ENCODE results near the gene GDPD3. TPM values are rescaled to one million over a fixed set of nuclear protein-coding genes. Genes with fewer than 3 reads are reported as not detected.

Gene GDPD3
- total and polyA plus RNA-seq, 2 of the 13 experiments (the other 11 are each of a cell fraction or from before 2014, with no cell fraction given) = 18.7 to 20.6 TPM

DNA sequence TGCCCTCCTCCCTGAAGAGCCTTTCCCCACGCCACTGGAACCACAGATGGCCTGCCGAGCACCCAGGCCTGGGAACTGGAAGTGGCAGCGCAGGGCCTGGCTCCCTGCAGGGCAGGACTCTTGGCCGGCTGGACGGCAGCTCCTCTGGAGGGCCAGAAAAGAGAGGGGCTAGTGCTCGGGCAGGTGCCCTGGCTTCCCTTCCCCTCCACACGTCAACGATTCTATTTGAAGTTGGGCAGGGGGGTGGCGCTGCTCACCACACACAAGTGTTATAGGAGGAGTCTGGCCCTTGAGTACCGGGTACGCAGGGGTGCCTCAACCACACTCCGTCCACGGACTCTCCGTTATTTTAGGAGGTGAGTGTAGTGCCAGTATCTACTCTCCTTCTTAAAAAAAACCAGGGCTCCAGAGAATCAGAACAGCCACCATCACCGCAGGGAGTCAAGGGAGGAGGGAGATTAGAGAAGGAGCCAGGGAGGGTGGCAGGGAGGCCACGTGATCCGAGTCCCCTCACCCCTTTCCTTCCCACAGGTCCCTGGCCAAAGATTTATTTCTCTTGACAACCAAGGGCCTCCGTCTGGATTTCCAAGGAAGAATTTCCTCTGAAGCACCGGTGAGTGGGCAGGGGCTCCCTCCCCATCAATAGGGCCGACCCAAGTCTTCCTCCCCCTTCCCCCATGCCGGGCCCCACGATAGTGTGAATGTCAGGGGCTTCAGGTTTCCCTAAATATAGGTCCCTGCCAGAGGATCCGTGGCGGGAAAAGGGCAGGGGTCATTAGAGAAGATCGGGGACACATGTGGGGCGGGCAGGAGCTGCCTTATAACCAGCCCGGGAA is 49.2 kb downstream of the GDPD3 start (continued):
- peak; percentile 25; the same call in 1 of the 2 replicates for TF ChIP-seq HIC2 (CRISPR knock-in tag; IDR thresholded peaks at IDR 0.05; ENCODE audit: low read depth)
- TF ChIP-seq GPN1 (CRISPR knock-in tag; IDR thresholded peaks at IDR 0.05; ENCODE audit: borderline replicate concordance) = no peak
- TF ChIP-seq, protein P1, sequence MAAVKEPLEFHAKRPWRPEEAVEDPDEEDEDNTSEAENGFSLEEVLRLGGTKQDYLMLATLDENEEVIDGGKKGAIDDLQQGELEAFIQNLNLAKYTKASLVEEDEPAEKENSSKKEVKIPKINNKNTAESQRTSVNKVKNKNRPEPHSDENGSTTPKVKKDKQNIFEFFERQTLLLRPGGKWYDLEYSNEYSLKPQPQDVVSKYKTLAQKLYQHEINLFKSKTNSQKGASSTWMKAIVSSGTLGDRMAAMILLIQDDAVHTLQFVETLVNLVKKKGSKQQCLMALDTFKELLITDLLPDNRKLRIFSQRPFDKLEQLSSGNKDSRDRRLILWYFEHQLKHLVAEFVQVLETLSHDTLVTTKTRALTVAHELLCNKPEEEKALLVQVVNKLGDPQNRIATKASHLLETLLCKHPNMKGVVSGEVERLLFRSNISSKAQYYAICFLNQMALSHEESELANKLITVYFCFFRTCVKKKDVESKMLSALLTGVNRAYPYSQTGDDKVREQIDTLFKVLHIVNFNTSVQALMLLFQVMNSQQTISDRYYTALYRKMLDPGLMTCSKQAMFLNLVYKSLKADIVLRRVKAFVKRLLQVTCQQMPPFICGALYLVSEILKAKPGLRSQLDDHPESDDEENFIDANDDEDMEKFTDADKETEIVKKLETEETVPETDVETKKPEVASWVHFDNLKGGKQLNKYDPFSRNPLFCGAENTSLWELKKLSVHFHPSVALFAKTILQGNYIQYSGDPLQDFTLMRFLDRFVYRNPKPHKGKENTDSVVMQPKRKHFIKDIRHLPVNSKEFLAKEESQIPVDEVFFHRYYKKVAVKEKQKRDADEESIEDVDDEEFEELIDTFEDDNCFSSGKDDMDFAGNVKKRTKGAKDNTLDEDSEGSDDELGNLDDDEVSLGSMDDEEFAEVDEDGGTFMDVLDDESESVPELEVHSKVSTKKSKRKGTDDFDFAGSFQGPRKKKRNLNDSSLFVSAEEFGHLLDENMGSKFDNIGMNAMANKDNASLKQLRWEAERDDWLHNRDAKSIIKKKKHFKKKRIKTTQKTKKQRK (IDR thresholded peaks at IDR 0.05; ENCODE audit: low read length) = no peak
- TF ChIP-seq, protein P2, sequence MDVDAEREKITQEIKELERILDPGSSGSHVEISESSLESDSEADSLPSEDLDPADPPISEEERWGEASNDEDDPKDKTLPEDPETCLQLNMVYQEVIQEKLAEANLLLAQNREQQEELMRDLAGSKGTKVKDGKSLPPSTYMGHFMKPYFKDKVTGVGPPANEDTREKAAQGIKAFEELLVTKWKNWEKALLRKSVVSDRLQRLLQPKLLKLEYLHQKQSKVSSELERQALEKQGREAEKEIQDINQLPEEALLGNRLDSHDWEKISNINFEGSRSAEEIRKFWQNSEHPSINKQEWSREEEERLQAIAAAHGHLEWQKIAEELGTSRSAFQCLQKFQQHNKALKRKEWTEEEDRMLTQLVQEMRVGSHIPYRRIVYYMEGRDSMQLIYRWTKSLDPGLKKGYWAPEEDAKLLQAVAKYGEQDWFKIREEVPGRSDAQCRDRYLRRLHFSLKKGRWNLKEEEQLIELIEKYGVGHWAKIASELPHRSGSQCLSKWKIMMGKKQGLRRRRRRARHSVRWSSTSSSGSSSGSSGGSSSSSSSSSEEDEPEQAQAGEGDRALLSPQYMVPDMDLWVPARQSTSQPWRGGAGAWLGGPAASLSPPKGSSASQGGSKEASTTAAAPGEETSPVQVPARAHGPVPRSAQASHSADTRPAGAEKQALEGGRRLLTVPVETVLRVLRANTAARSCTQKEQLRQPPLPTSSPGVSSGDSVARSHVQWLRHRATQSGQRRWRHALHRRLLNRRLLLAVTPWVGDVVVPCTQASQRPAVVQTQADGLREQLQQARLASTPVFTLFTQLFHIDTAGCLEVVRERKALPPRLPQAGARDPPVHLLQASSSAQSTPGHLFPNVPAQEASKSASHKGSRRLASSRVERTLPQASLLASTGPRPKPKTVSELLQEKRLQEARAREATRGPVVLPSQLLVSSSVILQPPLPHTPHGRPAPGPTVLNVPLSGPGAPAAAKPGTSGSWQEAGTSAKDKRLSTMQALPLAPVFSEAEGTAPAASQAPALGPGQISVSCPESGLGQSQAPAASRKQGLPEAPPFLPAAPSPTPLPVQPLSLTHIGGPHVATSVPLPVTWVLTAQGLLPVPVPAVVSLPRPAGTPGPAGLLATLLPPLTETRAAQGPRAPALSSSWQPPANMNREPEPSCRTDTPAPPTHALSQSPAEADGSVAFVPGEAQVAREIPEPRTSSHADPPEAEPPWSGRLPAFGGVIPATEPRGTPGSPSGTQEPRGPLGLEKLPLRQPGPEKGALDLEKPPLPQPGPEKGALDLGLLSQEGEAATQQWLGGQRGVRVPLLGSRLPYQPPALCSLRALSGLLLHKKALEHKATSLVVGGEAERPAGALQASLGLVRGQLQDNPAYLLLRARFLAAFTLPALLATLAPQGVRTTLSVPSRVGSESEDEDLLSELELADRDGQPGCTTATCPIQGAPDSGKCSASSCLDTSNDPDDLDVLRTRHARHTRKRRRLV (CRISPR knock-in tag; IDR thresholded peaks at IDR 0.05) = peak; percentile 69; the same call in 1 of the 2 replicates
- TF ChIP-seq ZNF143 (CRISPR knock-in tag; IDR thresholded peaks at IDR 0.05) = no peak; the same call in 1 of the 2 replicates
- TF ChIP-seq SMAD9 (CRISPR knock-in tag; IDR thresholded peaks at IDR 0.05) = no peak; the same call in none of the 2 replicates
- TF ChIP-seq ZNF451 (CRISPR knock-in tag; IDR thresholded peaks at IDR 0.05) = no peak; the same call in 1 of the 2 replicates
- TF ChIP-seq SAFB2 (CRISPR knock-in tag; IDR thresholded peaks at IDR 0.05; ENCODE audit: borderline replicate concordance, low read depth) = no peak
- TF ChIP-seq PRPF4 (IDR thresholded peaks at IDR 0.05; ENCODE audit: low read depth, low read length, poor library complexity, severe bottlenecking) = no peak
- TF ChIP-seq RXRA (CRISPR knock-in tag; IDR thresholded peaks at IDR 0.05) = peak; percentile 57
- TF ChIP-seq ZNF501 (CRISPR knock-in tag; IDR thresholded peaks at IDR 0.05) = peak; percentile 85
- no peak for TF ChIP-seq HOXA9 (CRISPR knock-in tag; IDR thresholded peaks at IDR 0.05; ENCODE audit: borderline replicate concordance)
- TF ChIP-seq HIVEP1 (CRISPR knock-in tag; IDR thresholded peaks at IDR 0.05) = peak; percentile 72
- no peak for TF ChIP-seq ZIK1 (CRISPR knock-in tag; IDR thresholded peaks at IDR 0.05; ENCODE audit: borderline replicate concordance, low read depth)
- no peak for TF ChIP-seq EZH2 (conservative IDR thresholded peaks at IDR 0.05; ENCODE audit: low read depth, low read length)
- 0 out of 2 replicates have a peak, but pooled peaks have one; percentile 9 for TF ChIP-seq FOXP4 (CRISPR knock-in tag; IDR thresholded peaks at IDR 0.05)

All from HepG2 (cell line).